Keratinocyte (primary cell): Measurements from ENCODE around the gene GPR173.

Experiments
- CTCF ChIP-seq, 3 experiments: IDR thresholded peaks in 1 of 3; conservative IDR thresholded peaks in 1 of 3; optimal IDR thresholded peaks in 1 of 3; 2 replicates in 2 of 3; 3 replicates in 1 of 3; pipeline versions ENCODE3 to v1.5.1; 2011; ENCODE audit warnings: low read length in 3 of 3, mild to moderate bottlenecking in 3 of 3, moderate library complexity in 2 of 3, control low read depth in 1 of 3, inconsistent platforms in 1 of 3; ENCODE audit not compliant: insufficient read depth in 2 of 3; ENCODE audit errors: extremely low read depth in 1 of 3
- EZH2 ChIP-seq: IDR thresholded peaks from one replicate; pipeline ENCODE4 v1.6.1; 2012; ENCODE audit warnings: inconsistent platforms, mild to moderate bottlenecking, low read length, moderate library complexity

- TF ChIP-seq CTCF (optimal IDR thresholded peaks at IDR 0.05 in 1 of 3, IDR thresholded peaks at IDR 0.05 in 1 of 3, conservative IDR thresholded peaks at IDR 0.05 in 1 of 3; ENCODE audit: extremely low read depth in 1 of 3, insufficient read depth in 2 of 3, low read length in 3 of 3) (no peak), EZH2 (no peak)
Observed at GRCh38 chrX:53114864-53115549, 66.4 kb downstream of the GPR173 start.
